ENCODE measurements around the gene RTN4. TPM values are rescaled to one million over a fixed set of nuclear protein-coding genes. Genes with fewer than 3 reads are reported as not detected.

Gene RTN4
- total RNA-seq, 1 experiment from 2014 or later, result 391 TPM

- no peak for TF ChIP-seq CTCF (IDR thresholded peaks at IDR 0.05; ENCODE audit: unreplicated experiment)
- intact Hi-C loops (cut with micrococcal nuclease), result no loop called here
- H3K27ac Mint-ChIP-seq (ENCODE audit: low read depth, unreplicated experiment), result no peak overlapping the region
- peaks cover 12% of the 10 kb centered on the region for H3K4me1 Mint-ChIP-seq (ENCODE audit: insufficient read depth, unreplicated experiment)
- H3K4me3 Mint-ChIP-seq (ENCODE audit: unreplicated experiment), result no peak overlapping the region
- ChIA-PET CTCF (no interaction called here), POLR2A (interaction anchor here (1.3 kb wide), 1 partner anchor 39 kb away, joined by 6 read pairs; no protein-coding TSS in a partner anchor)
- no peak for DNase-seq (ENCODE audit: unreplicated experiment)
- H3K36me3 Mint-ChIP-seq (ENCODE audit: insufficient read depth, unreplicated experiment), result no peaks in the 10 kb centered on the region
- no TSS peak for BruUV-seq (replicated peaks)
- no peaks in the 10 kb centered on the region for H3K27me3 Mint-ChIP-seq (ENCODE audit: insufficient read depth, unreplicated experiment)
- no peaks in the 10 kb centered on the region for H3K9me3 Mint-ChIP-seq (ENCODE audit: unreplicated experiment)
Observed at GRCh38 chr2:55087936-55088335, 37.7 kb upstream of the RTN4 start.

GRCh38 chr2:55087501-55087900, 37.2 kb upstream of the RTN4 start:
- intact Hi-C loops (cut with micrococcal nuclease), result no loop called here
- no TSS peak for BruUV-seq (replicated peaks)
- ChIA-PET CTCF (no interaction called here), POLR2A (interaction anchor here (0.7 to 1.3 kb wide), 2 partner anchors 36 to 39 kb away, joined by 4 to 6 read pairs; no protein-coding TSS in a partner anchor)
- H3K27me3 Mint-ChIP-seq (ENCODE audit: insufficient read depth, unreplicated experiment), result no peaks in the 10 kb centered on the region
- no peak overlapping the region for H3K4me3 Mint-ChIP-seq (ENCODE audit: unreplicated experiment)
- no peak for DNase-seq (ENCODE audit: unreplicated experiment)
- TF ChIP-seq CTCF (IDR thresholded peaks at IDR 0.05; ENCODE audit: unreplicated experiment), result no peak
- no peak overlapping the region for H3K27ac Mint-ChIP-seq (ENCODE audit: low read depth, unreplicated experiment)
- no peaks in the 10 kb centered on the region for H3K9me3 Mint-ChIP-seq (ENCODE audit: unreplicated experiment)
- peaks cover 12% of the 10 kb centered on the region for H3K4me1 Mint-ChIP-seq (ENCODE audit: insufficient read depth, unreplicated experiment)
- H3K36me3 Mint-ChIP-seq (ENCODE audit: insufficient read depth, unreplicated experiment), result no peaks in the 10 kb centered on the region

DNA sequence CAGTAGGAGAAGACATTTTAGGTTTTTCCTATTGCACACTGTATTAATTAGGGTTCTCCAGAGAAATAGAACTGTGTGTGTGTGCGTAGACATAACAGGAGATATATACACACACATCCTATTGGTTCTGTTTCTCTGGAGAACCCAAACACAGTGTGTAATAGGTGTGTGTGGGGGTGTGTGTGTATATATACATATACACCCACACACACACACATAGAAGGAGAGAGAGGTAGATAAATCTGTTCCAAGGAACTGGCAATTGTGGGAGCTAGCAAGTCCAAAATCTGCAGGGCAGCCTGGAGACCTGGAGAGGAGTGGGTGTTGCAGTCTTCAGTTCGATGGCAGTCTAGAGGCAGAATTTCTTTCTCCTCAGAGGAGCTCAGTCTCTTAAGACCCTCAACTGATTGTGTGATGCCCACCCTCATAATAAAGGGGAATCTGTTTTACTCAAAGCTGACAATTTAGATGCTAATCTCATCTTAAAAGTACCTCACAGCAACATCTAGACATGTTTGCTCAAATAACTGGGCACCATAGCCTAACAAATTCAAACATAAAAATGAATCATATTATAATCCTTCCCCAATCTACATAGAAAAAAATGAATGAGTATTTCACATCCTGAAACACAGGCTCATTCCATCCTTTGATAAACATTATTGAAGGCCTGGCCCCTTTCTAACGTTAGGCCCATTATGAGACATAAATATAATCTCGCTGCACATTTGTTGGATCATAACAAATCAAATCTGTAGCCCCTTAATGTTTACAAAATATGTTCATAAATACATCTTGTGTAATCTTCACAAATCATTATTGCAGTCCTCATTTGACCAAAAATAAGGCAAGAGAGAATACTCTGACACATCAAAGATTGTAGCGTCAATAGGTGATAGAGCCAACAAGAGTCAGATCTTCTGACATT, 35.1 kb upstream of the RTN4 start:
- intact Hi-C loops (cut with micrococcal nuclease), result no loop called here
- Mint-ChIP-seq H3K27me3 (ENCODE audit: insufficient read depth, unreplicated experiment) (no peaks in the 10 kb centered on the region), H3K36me3 (ENCODE audit: insufficient read depth, unreplicated experiment) (no peaks in the 10 kb centered on the region), H3K27ac (ENCODE audit: low read depth, unreplicated experiment) (no peak overlapping the region), H3K9me3 (ENCODE audit: unreplicated experiment) (peaks cover 9% of the 10 kb centered on the region), H3K4me3 (ENCODE audit: unreplicated experiment) (no peak overlapping the region), H3K4me1 (ENCODE audit: insufficient read depth, unreplicated experiment) (no peaks in the 10 kb centered on the region)
- POLR2A ChIA-PET, result interaction anchor here (1.1 to 1.3 kb wide), 2 partner anchors 12 to 78 kb away, joined by 3 read pairs; no protein-coding TSS in a partner anchor
- no peak for TF ChIP-seq CTCF (IDR thresholded peaks at IDR 0.05; ENCODE audit: unreplicated experiment)
- DNase-seq (ENCODE audit: unreplicated experiment), result no peak
- CTCF ChIA-PET, result no interaction called here
- no TSS peak for BruUV-seq (replicated peaks)

DNA sequence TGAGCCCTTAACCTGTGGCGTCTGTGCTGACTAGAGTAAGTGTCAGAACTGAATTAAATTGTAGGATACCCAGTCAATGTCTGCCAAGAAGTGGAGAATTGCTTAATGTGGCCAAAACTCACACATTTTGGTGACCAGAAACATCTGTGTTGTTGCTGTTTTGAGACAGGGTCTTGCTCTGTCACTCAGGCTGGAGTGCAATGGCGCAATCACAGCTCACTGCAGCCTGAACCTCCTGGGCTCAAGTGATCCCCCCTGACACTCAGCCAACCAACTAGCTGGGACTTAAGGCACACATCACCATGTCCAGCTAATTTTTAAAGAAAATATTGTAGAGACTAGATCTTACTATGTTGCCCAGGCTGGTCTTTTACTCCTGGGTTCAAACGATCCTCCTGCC, 34.4 kb upstream of the RTN4 start:
- Mint-ChIP-seq H3K27me3 (ENCODE audit: insufficient read depth, unreplicated experiment) (no peaks in the 10 kb centered on the region), H3K36me3 (ENCODE audit: insufficient read depth, unreplicated experiment) (no peaks in the 10 kb centered on the region), H3K27ac (ENCODE audit: low read depth, unreplicated experiment) (no peak overlapping the region), H3K4me1 (ENCODE audit: insufficient read depth, unreplicated experiment) (no peaks in the 10 kb centered on the region), H3K4me3 (ENCODE audit: unreplicated experiment) (no peak overlapping the region), H3K9me3 (ENCODE audit: unreplicated experiment) (peaks cover 13% of the 10 kb centered on the region)
- no TSS peak for BruUV-seq (replicated peaks)
- no peak for TF ChIP-seq CTCF (IDR thresholded peaks at IDR 0.05; ENCODE audit: unreplicated experiment)
- ChIA-PET CTCF (no interaction called here), POLR2A (no interaction called here)
- no peak for DNase-seq (ENCODE audit: unreplicated experiment)
- intact Hi-C loops (cut with micrococcal nuclease), result no loop called here

Measured in MCF 10A (cell line).